CD4-positive, alpha-beta T cell treated with Interleukin-12 subunit alpha and Interleukin-12 subunit beta, for 1 hour (primary cell): ENCODE data around the gene HEPHL1.

ENCODE experiments used
- DNase-seq: peaks from one replicate; pipeline ENCODE4 v3.0.0-alpha.2; 2020

Gene HEPHL1

DNA sequence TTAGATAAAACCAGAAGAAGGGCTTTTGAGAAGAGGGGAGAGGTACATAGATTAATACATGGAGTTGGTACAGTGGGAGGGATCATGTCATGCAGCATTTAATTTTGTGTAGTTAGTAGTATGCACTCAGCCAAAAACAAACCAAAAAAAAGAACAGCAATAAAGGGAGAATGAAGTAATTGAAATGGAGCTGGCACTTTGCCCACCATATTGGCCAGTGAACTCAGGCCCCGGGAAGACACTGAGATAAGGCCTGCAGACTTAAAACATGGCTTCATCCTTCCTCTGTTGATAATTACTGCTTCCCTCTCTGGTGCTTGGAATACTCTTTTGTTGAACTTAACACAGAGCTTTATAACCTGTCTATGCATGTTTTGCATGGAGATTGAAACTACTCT is 110.6 kb downstream of the HEPHL1 start:
- no peak for DNase-seq

- DNase-seq: no peak
Measured at GRCh38 chr11:94132152-94132558, 111.0 kb downstream of the HEPHL1 start.

DNA sequence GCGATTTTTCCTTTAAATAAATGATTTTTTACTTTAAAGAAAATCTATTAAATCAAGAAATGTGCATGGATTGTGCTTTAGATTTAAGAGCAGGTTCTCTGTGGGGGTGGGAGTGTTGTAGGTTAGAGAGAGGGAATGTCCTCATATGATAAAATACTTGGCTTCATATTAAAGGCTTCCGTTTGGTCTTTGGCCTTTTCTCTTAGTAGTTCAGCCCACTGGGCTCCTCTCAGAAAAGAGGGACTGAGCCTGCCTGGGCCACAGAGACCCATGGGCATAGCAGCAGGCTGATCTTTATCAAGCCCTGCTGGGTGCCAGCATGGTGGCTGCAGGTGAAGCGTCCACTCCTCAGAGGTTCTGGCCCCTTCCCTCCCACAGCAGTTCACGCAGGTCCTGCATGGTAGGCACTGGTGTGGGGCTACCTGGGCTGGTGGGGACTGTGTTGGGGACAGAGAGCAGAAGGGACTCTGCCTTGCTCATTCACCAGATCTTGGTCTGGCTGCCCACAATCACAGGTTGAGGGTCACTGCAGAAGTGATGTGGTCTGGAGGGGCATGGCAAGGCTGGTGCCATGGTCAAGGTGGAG is 111.8 kb downstream of the HEPHL1 start:
- DNase-seq: no peak

DNA sequence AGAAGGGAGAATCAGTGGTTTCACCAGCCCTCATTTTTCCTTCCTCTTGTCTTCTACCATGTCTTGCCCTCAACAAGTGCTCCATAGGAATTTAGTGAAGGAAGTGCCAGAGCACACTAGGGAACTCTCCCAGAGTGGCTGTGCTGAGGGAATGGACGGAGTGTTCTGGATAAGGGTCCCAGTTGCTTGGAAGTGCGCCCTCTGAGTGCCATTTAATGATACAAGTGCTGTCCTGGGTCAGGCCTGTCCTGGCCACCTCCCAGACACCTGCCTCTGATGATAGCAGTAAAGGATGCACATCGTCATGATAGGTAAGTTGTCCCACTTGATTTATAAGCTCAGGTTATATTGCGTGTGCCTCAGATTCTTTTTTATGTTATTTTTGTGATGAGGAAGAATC is 112.6 kb downstream of the HEPHL1 start:
- DNase-seq: no peak

DNA sequence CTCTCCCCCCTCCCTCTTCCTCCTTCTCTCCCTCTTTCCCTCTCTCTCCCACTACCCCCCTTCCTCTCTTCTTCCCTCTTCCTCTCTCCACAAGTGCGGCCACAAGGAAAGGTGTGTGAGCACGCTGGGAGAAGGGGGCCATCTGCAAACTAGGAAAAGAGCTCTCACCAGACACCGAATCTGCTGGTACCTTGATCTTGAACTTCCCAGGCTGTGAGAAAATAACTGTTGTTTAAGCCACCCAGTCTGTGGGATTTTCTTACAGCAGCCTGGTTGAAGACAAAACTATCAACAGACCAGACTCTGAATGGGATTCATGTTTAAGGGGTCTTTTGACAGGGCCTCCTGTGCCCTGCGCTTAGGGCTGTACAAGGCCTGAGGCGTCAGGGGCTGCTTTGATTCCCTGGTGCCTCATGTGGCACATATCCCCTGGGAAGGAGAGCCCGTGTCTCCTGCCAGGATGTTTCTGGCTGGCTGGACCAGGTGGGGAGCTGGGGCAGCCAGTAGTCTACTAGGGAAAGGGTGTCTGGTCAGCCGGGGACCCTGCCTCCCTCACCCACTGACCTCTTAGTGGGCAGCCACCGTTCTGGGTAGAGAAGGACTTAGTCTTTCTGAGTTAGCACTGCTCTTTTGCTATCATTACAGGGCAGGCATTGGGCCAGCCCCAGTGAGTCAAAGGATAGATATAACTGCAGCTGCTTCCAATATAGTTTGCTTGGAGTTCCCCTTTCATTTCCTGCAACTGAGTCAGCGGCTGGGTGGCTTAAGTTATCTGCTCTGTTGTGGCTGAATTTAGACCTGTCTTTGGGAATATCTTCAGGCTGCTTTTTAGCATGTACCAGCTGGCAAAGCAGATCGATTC is 113.7 kb downstream of the HEPHL1 start:
- no peak for DNase-seq

- no peak for DNase-seq
Measured at GRCh38 chr11:94139416-94139815, 118.3 kb downstream of the HEPHL1 start.

- DNase-seq: no peak
Measured at GRCh38 chr11:94140154-94140655, 119.1 kb downstream of the HEPHL1 start.

- DNase-seq: no peak
Measured at GRCh38 chr11:94141511-94142307, 120.6 kb downstream of the HEPHL1 start.

DNA sequence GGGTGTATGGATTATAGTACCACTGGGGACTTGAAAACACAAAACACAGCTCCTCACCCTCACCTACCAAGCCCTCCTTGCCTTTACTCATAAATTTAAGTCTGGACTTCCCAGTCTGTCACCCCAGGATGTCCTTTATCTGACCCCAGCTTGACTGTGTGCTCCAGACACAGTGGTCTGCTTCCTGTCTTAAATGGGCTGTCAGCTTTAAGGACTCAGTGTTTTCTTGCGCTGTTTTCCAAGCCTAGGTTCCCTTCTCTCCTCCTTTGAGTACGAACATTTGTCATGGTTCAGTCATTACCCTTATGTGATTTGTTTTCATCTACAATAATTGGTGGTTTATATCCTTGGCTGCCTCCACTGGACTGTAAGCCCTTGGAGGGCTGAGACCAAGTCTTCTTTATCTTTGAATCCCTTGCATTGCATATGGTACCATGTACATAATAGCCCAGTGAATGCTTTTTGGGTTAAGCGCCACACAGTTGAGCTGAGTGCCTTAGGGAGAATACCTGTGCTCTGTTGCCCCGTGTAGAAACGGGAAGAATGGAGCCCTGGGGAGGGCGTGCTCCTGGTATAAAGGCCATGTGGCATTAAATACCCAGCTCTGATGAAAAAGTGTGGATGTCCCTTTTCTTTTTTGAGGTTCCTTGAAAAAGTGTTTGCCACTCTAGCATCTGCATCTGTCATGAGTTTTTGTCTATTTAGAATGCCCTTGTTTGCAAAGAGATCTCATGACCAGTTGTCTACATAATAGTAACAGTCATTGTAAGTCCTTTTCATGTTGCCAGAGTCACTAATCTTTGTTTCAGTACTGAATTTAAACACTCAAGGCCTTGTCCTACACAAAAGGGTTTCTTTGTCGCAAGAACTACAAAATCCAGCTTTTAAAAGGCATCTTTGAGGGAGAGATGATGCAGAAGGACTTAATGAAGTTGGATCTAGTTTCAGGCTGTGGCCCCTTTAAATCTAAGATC is 121.4 kb downstream of the HEPHL1 start:
- no peak for DNase-seq

DNA sequence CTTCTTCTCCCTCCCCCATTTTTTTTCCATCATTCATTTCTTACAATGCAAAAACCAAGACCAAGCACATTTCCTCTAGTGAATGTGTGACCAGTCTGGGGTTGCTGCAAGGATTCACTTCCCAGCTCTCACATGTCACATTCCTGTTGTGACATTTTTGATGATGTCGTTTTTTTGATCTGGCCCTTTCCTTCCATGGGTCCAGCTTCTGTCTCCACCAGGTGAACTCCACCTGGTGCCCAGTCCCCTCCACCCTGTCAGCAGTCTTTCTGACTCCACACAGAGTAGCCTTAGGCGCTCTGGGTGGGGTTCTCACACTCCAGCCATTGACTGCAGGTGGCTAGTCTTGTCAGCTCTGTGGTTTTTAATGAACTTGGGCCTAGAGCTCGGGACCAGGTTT is 123.1 kb downstream of the HEPHL1 start:
- DNase-seq: no peak

DNA sequence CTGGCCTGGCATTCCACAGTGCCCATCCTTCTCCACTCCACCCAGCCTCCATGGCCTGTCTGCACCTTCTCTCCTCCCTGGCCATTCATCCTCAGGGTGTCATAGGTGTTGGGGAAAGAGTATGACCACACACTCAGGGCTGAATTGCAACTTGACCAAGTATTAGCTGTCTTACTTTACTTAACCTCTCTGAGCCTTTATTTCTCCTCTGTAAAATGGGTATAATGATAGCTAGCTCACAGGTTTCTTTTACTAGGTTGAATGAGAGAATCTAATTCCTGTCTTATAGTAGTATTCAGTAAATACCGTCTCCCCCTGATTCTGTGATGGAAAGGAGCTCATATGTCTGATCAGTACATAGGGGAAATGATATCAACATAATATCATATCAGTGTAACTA is 123.5 kb downstream of the HEPHL1 start:
- no peak for DNase-seq

DNA sequence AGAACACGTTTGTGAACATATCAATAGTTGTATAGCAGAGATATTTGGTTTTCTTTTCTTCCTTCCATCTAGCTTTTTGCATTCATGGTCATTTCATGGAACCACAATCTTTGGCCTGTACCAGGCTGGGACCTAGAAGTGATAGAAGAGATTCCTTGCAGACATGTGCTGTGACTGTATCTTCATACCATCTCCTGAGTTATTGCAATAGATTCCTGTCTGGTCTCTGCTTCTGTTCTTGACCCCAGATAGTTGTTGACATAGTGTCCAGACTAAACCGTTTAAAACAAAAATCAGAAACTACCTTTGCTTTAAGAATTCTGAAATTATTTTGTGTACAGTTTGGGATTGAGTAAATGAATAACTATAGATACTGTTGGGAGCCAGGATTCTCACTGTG is 124.3 kb downstream of the HEPHL1 start:
- no peak for DNase-seq

- no peak for DNase-seq
Measured at GRCh38 chr11:94145916-94146315, 124.8 kb downstream of the HEPHL1 start.

- DNase-seq: peak; percentile 7
Measured at GRCh38 chr11:94147433-94147845, 126.3 kb downstream of the HEPHL1 start.

GRCh38 chr11:94148189-94148588 is 127.0 kb downstream of the HEPHL1 start:
- no peak for DNase-seq

- DNase-seq: no peak
Measured at GRCh38 chr11:94149431-94150017, 128.4 kb downstream of the HEPHL1 start.

DNA sequence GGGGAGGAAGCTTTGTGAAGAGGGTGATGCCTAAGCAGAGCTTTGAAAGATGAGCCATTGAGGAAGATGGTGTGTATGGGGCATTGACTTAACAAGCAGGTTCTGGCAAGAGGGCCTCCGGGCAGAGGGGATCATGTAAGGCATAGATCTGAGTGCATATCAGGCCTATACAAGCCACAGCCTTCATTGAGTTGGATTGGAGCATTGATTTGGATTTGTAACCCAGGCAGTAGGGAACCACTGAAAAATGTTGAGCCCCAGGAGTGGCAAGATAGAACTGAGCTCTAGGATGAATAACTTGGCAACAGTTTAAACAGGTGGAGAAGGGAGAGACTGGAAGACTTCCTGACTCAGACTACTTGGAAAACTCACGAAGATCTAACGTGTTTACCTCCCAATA is 128.9 kb downstream of the HEPHL1 start:
- DNase-seq: no peak

- DNase-seq: no peak
Measured at GRCh38 chr11:94150704-94151685, 129.8 kb downstream of the HEPHL1 start.

DNA sequence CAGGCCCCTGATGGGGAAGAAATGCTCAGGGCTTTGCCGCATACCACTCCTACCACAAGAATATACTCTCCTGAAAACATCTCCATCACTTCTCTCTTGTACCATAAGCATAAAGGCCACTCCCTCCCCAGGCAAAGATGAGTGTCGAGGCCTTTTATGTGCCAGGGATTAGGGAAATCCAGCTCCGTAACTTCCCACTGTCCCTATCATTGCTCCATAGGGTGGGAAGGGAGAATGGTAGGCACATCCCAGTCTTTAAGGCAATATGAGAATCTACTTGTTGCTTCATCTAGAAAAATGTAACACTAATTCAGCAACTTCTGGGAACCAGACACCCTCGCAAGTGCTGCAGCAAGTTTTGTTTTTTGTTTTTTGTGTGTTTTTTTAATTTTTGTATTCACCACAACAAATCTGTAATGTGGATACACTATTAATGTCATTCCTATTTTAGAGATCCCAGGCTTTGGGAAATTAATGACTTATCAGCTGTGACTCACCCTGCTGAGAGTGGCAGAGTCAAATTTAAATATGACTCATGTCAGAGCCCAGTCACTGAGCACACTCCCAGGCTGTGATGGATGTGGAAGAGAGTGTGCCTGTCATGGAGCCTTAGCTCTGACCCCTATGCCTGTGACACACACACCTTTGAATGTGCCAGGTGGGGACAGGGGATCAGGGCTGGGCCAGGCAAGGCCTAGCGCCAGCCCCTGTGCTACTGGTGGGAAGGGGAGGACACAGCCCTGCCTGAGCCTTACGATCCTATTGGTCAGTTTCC is 130.9 kb downstream of the HEPHL1 start:
- DNase-seq: no peak

- no peak for DNase-seq
Measured at GRCh38 chr11:94152678-94153065, 131.5 kb downstream of the HEPHL1 start.
